C4-2B (cell line): ENCODE measurements around the gene PTS.

Source experiments
- ZFX ChIP-seq: fragments of 450-650 bp; IDR thresholded peaks from 2 replicates; pipeline ENCODE4 v1.6.1; 2017
- TF ChIP-seq, protein P1 (sequence below): fragments of 450-650 bp; conservative IDR thresholded peaks from 2 replicates; pipeline ENCODE4 v1.5.1; 2017; ENCODE audit warnings: mild to moderate bottlenecking

GRCh38 chr11:112225753-112226061 lies 521 bp upstream of the PTS start:
- TF ChIP-seq, protein P1, sequence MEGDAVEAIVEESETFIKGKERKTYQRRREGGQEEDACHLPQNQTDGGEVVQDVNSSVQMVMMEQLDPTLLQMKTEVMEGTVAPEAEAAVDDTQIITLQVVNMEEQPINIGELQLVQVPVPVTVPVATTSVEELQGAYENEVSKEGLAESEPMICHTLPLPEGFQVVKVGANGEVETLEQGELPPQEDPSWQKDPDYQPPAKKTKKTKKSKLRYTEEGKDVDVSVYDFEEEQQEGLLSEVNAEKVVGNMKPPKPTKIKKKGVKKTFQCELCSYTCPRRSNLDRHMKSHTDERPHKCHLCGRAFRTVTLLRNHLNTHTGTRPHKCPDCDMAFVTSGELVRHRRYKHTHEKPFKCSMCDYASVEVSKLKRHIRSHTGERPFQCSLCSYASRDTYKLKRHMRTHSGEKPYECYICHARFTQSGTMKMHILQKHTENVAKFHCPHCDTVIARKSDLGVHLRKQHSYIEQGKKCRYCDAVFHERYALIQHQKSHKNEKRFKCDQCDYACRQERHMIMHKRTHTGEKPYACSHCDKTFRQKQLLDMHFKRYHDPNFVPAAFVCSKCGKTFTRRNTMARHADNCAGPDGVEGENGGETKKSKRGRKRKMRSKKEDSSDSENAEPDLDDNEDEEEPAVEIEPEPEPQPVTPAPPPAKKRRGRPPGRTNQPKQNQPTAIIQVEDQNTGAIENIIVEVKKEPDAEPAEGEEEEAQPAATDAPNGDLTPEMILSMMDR: no peak
- no peak for TF ChIP-seq ZFX
